A673 (cell line): ENCODE results near the gene ESPL1.

ENCODE experiments used
- CTCF ChIP-seq: fragments of 300-800, 200-600 bp; sonication (generic); conservative IDR thresholded peaks from 2 replicates; pipeline ENCODE4 v1.5.1; 2017; ENCODE audit warnings: low read depth, mild to moderate bottlenecking, antibody characterized with exemption, low read length, moderate library complexity, mixed read lengths
- EZH2 ChIP-seq: fragments of 200-600 bp; sonication (generic); IDR thresholded peaks from 2 replicates; pipeline ENCODE4 v1.6.1; 2017; ENCODE audit warnings: borderline replicate concordance, low read depth, mild to moderate bottlenecking, mixed read lengths, antibody characterized with exemption, low read length; ENCODE audit not compliant: poor library complexity, severe bottlenecking

GRCh38 chr12:53225635-53226424 is 42.3 kb upstream of the ESPL1 start:
- TF ChIP-seq CTCF (no peak), EZH2 (no peak)
